HUDEP-2 (cell line): ENCODE data around the gene ROBO1.

Experiments used
- DNase-seq, 76 experiments: peaks; one replicate each; lab custom pipeline; 2025; ENCODE audit not compliant: unreplicated experiment in 76 of 76; lab: John Stamatoyannopoulos, UW

Gene ROBO1

DNA sequence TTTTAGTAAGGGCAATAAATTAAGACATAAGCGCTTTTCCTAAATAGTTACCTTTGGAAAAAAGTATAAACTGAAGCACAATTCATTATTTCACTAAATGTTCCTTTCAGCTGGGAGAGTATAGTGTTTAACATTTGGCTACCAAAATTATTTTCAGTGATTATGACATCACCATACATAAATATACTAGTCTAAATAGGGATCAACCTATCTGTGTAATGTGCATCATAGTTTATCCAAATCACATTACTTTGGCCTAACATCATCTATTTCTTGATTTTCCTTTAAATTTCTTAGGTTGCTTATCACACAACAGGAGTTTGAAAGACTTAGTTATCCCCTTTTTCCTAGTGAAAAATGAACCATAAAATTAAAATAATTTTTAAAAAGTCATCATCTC lies 738.9 kb downstream of the ROBO1 start:
- no peak for DNase-seq

DNA sequence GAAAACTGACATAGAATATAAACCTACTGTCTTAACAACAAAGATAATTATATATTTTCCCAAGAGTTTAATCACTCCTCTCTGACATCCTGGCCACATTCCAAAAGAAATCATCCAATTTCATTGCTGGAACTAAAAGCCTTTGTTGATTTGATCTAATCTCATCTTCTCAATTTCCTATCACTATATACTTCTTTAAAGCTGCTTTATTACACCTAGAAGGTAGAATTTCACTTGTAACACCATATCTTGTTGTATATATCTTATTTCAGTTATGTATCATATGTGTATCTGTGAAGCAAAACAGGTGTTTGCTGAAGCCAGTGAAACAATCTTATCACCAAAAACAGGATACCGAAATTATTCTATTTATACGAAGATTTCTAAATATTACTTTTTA lies 740.2 kb downstream of the ROBO1 start:
- no peak for DNase-seq

DNA sequence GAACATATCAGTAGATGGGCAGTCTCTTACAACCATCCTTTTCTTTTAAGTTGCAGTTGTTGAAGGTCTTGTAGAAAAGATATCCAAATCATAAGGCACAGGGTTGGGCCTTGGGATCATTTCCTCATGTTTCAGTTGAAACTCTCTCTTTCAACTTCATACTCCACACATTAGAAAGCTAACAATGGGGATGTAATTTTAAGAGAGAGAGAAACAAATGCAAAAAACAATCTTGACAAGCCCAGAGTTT lies 747.9 kb downstream of the ROBO1 start:
- DNase-seq = no peak

DNA sequence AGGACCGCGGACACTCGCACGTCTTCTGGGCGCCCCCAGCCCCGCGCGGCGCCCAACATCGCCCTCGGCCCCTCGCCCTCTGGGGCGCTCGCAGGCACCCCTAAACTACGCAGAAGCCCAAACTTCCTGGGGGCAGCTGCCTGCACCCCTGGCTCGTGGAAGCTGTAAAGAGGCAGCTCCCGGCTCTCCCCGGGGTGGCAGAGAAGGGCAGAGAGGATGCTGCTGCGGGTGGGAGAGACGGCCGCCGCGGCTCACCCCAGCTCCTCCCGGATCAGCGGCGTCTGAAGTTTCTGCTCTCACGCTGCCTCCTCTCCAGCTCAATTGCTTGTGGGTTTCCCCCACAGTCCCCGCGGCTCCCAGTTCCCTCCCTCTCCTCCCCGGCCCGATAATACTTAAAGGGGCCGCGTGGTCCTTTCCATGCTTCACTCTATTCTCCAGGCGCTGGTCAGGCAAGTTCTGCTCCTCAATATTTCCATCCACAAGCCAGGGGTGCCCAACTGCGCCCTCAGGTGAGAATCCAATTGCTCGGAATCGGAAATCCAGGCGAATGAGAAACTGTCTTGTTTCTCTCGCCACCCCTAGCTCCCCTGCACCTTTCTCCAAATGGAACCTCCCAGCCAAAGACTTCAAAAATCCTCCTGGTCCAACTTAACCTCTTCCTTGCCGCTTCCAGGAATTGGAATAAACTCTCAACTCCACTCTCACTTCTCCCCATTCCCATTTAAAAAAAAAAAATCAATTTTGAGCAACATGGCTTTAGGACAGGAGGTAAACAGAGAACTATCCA lies 748.5 kb downstream of the ROBO1 start:
- no peak for DNase-seq

DNA sequence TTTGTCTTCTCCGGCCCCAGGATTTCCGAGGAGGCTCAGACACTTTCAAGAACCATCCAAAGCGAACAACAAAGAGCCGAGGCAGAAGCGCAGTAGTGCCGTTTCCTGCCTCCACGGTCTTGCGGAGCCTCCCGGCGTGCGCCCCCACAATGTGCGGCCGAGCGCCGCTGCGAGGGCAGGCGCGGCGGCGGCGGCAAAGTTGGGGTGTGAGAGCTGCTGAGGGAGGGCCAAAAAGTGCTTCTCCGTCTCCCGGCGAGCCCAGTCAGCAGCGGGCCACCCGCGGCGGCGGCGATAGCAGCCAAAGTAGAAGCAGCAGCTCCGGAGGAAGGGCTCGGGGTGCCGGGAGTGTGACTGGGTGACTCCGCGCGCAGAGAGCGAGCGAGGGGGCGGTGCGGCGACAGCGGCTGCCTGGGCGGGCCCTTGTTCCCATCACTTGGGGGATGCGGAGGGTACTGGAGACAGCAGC lies 749.1 kb downstream of the ROBO1 start:
- DNase-seq = no peak

DNA sequence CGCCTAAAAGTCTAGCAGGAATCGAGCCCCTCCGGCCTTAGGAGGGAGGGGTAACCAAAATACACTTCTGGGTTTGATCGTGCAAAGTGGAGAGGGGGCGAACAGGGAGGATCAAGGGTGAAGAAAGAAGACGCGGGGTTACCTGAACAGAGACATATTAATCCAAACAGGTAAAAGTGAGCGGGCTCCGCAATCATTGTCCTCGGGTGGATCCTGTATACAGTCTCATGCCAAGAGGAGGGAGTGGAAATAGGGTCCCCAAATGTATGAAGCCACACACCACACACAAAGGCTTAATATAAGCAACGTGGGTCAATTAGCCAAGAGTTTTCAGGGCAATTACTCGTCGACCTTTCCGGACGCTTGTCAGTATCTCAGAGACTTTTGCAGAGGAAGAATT lies 749.5 kb downstream of the ROBO1 start:
- no peak for DNase-seq

- no peak for DNase-seq
Measured at GRCh38 chr3:79016587-79017376, 751.0 kb downstream of the ROBO1 start.

DNA sequence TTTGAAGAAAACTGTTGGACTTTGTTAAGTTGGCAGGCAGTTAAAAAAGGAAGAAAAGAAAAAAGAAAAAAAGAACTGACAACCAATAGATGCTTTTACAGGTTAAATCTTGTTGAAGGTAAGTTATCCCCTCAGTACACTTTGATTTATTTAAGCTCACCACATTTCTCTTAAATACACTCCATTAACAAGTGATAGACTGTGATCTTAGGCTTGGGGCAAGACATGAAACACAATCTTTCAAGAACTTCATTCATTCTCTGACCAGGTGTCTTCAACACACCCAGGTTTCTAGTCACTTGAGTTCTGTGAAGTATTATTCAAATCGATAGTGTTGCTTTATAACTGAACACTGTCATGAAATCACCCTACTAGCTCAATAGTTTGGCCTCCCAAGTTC lies 751.9 kb downstream of the ROBO1 start:
- no peak for DNase-seq

DNA sequence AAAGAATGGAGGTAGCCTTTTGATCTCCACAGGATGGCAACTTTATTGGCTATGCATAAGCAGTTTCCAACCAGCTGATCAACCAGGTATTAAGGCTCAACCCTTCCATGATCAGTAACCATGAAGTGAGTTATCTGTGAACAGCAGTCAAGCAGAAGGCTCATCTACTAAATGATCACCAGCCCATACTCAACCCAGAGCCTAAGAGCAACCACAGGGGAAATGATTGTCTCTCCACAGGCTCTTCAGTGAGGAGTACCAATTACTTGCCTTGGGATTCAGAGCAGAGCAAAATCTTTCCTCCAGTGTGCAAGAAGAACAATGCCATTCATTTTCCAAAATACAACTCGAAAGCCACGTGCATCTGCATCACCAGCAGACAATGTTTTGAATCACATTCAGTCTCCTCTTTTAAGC lies 754.8 kb downstream of the ROBO1 start:
- DNase-seq = no peak

DNA sequence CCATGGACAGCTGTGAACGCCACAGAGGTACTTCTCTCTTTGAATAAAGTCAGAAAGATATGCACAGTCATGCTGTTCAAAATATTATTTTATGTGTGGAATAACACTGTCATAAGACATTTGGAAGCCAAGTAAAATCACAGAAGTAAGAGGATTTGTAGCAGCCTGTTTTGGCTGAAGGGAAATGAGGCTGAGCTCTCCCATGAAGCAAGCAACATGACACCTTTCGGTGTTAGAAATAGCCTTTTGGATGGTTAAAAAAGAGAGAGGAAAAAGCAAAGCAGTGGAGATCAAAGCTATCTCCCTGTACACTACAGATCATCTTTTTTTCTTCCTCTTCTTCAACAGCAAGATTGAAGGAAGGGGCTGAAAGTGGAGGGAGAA lies 755.3 kb downstream of the ROBO1 start:
- DNase-seq = no peak

DNA sequence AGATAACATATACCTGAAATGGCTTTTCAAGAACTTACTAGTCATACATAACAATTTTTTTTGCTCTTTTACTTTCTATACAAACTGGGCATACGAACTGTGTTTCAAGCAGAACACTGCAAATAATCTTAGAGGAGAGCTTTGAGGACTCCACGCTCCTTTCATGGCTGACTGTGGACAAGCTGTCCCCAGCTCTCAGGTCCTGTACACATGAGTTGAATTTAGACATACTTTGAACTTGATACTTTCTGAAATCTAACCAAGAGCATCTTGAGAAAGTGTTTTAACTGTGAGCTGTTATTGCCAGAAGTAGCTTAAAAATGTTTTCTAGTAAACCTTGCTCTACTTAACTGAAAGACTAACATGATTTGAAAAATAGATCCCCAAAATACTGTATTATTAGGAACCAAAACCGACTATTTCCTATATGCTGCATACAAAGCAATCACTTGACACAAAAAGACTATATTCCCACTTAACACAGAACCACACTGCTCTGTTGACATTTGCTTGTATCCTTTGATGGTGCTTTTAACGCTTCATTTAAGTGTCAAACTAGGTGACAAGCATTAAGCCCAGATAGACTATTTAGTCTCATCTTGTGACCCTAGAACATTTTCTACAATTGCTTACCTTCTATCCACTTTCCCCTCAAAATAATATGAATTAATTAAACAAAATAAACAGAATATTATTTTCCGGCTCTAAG lies 755.8 kb downstream of the ROBO1 start:
- DNase-seq = no peak

- DNase-seq = no peak
Measured at GRCh38 chr3:79009861-79010260, 757.9 kb downstream of the ROBO1 start.

GRCh38 chr3:79006077-79006476 lies 761.7 kb downstream of the ROBO1 start:
- DNase-seq = no peak

- DNase-seq = no peak
Measured at GRCh38 chr3:79005084-79005483, 762.7 kb downstream of the ROBO1 start.

DNA sequence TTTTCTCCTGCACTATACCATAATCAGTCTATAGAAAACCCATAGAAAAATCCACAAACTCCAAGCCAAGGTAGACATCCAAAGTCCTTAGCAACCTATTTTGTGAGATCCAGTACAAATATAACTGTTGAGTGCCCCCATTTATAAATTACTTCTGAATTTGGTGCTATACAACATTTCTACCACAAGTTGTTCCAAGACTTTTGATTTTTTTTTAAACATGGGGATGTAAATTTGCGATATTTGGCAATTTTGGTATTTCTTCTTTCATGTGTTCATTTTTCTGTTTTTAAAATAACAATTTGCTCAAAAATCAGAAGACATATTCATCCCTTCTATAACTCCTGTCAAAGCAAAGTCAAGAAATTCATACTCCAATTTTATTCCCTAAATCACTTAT lies 763.8 kb downstream of the ROBO1 start:
- no peak for DNase-seq

GRCh38 chr3:79002465-79003372 lies 765.1 kb downstream of the ROBO1 start:
- no peak for DNase-seq

GRCh38 chr3:79001255-79001654 lies 766.5 kb downstream of the ROBO1 start:
- DNase-seq = no peak

DNA sequence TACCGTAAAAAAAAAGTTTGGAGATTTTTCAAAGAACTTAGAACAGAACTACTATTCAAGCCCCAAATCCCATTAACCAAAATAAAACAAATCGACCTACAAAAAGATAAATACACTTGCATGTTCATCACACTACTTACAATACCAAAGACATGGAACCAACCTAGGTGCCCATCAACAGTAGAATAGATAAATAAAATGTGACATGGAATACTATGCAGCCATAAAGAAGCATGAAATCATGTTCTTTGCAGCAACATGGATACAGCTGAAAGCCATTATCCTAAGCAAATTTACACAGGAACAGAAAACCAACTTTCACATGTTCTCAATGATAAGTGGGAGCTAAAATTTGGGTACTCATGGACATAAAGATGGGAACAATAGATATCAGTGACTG lies 768.7 kb downstream of the ROBO1 start:
- DNase-seq = no peak

GRCh38 chr3:78995087-78995486 lies 772.7 kb downstream of the ROBO1 start:
- DNase-seq = no peak

DNA sequence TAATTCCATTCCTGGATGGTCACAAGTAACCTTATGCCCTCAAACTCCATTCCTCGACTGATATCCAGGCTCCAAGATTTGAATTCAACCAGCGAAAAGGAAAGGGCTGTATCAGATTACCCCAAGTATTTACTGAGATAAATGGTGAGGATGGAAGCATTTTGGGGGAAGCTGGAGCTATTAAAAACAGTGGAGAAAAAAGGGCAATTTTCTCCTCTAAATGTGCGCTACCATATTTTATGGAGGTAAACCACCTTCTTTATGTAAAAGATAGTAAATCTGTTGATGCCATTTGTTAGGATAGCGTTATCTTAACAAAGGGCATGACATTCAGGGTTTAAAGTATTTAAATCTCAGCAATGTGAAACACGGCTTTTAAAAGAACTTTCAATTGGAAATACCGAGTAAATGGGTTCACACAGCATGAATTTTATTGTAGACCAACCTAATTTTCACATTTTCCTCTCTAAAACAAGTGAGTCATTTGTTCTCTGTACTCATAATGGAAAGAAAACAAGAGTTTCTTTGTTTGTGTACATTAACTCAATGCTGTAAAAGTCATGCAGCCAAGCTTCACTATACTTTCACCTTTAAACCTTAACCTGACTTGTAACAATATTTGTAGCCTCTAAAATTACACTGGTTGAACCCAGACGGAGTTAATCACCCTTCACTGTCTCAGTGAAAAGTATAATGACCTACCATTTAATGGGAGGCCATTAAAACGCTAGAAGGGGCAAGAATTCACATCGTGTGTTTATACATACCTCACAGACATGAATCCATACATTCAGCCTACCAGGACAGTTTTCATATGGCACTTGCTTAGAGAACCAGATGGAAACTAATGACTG lies 773.4 kb downstream of the ROBO1 start:
- no peak for DNase-seq
